A673 (cell line): ENCODE measurements around the gene CYBC1. TPM values are rescaled to one million over a fixed set of nuclear protein-coding genes. Genes with fewer than 3 reads are reported as not detected.

ENCODE experiments used
- BruUV-seq: library from RNA; stranded (reverse); fragments of 400-500 nt; replicated peaks from 2 replicates; lab custom pipeline; 2021; lab: Mats Ljungman, UMichigan
- CTCF ChIA-PET: fragments of 300-600 bp; sonication (Branson Sonifier 250); formaldehyde crosslinking; loops from one replicate; lab custom pipeline; 2022; ENCODE audit warnings: antibody characterized with exemption; lab: Charles Lee
- POLR2A ChIA-PET: fragments of 300-600 bp; sonication (Branson Sonifier 250); formaldehyde crosslinking; loops from one replicate; lab custom pipeline; 2022; ENCODE audit warnings: antibody characterized with exemption; ENCODE audit not compliant: low non-redundant PET; lab: Charles Lee
- DNase-seq: peaks from one replicate; pipeline ENCODE4 v3.0.0-alpha.2; 2015; ENCODE audit warnings: low spot score
- H3K27ac ChIP-seq: fragments of 200-600 bp; sonication (generic); 2 replicates; pipeline ENCODE4 v1.5.1; 2016; ENCODE audit warnings: mixed run types, low read depth, mild to moderate bottlenecking, mixed read lengths, antibody characterized with exemption, low read length; ENCODE audit not compliant: poor library complexity, severe bottlenecking
- H3K27me3 ChIP-seq: fragments of 200-600 bp; sonication (generic); replicated peaks from 2 replicates; pipeline ENCODE4 v1.6.1; 2017; ENCODE audit warnings: mixed run types, low read depth, mild to moderate bottlenecking, mixed read lengths, antibody characterized with exemption, low read length; ENCODE audit not compliant: insufficient read depth, poor library complexity
- H3K36me3 ChIP-seq: fragments of 200-600 bp; sonication (generic); 2 replicates; pipeline ENCODE4 v1.6.1; 2016; ENCODE audit warnings: mixed run types, mild to moderate bottlenecking, mixed read lengths, antibody characterized with exemption, low read length; ENCODE audit not compliant: insufficient read depth, poor library complexity, severe bottlenecking
- H3K4me1 ChIP-seq: fragments of 200-600 bp; sonication (generic); 2 replicates; pipeline ENCODE4 v1.6.1; 2017; ENCODE audit warnings: mixed run types, mild to moderate bottlenecking, mixed read lengths, antibody characterized with exemption, low read length; ENCODE audit not compliant: insufficient read depth, poor library complexity, severe bottlenecking
- H3K4me3 ChIP-seq: fragments of 200-600 bp; sonication (generic); 2 replicates; pipeline ENCODE4 v1.5.1; 2016; ENCODE audit warnings: low read depth, mixed run types, mild to moderate bottlenecking, mixed read lengths, low read length; ENCODE audit not compliant: poor library complexity, severe bottlenecking
- H3K9me3 ChIP-seq: fragments of 200-600 bp; sonication (generic); 2 replicates; pipeline ENCODE4 v1.6.1; 2016; ENCODE audit warnings: mixed run types, low read depth, mild to moderate bottlenecking, mixed read lengths, antibody characterized with exemption, low read length; ENCODE audit not compliant: poor library complexity, severe bottlenecking
- EZH2 ChIP-seq: fragments of 200-600 bp; sonication (generic); IDR thresholded peaks from 2 replicates; pipeline ENCODE4 v1.6.1; 2017; ENCODE audit warnings: borderline replicate concordance, low read depth, mild to moderate bottlenecking, mixed read lengths, antibody characterized with exemption, low read length; ENCODE audit not compliant: poor library complexity, severe bottlenecking
- intact Hi-C: fragments of 100-400 bp; cut with micrococcal nuclease; formaldehyde crosslinking; loops from one replicate; pipeline ENCODE4 v1.10.0; 2022; ENCODE audit not compliant: unreplicated experiment
- total RNA-seq: library from RNA; stranded (reverse); gene quantifications from 2 replicates; pipeline ENCODE4 v1.2.3, GENCODE V29; 2021
- TF ChIP-seq, protein P1 (sequence below): fragments of 300-800, 200-600 bp; sonication (generic); conservative IDR thresholded peaks from 2 replicates; pipeline ENCODE4 v1.5.1; 2017; ENCODE audit warnings: low read depth, mild to moderate bottlenecking, antibody characterized with exemption, low read length, moderate library complexity, mixed read lengths

CYBC1 gene
- total RNA-seq, 1 experiment from 2014 or later = 72.8 TPM

DNA sequence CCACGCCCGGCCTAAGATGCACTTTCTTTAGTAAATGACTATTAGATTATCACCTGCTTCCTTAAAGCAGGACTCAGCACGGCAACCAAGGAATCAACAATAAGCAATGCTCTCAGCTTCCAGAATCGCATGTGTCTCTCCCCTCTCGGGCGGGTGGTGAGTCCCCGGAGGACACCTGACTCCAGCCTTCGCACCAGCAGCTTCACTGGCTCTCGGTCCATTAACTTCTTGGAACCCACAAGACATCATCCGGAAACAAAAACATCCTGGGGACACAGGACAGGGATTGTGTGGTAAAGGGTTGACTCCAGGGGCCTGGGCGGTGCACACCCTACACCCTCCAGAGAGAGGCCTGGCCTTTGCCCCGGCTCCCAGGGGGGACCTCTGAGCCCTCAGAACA lies 56.3 kb downstream of the CYBC1 start:
- Histone ChIP-seq H3K4me3 (no peak overlapping the region), H3K4me1 (peaks cover 16% of the 10 kb centered on the region), H3K27me3 (no peaks in the 10 kb centered on the region), H3K27ac (no peak overlapping the region), H3K36me3 (no peaks in the 10 kb centered on the region), H3K9me3 (no peaks in the 10 kb centered on the region)
- intact Hi-C loops = no loop called here
- no peak for DNase-seq
- TF ChIP-seq, protein P1, sequence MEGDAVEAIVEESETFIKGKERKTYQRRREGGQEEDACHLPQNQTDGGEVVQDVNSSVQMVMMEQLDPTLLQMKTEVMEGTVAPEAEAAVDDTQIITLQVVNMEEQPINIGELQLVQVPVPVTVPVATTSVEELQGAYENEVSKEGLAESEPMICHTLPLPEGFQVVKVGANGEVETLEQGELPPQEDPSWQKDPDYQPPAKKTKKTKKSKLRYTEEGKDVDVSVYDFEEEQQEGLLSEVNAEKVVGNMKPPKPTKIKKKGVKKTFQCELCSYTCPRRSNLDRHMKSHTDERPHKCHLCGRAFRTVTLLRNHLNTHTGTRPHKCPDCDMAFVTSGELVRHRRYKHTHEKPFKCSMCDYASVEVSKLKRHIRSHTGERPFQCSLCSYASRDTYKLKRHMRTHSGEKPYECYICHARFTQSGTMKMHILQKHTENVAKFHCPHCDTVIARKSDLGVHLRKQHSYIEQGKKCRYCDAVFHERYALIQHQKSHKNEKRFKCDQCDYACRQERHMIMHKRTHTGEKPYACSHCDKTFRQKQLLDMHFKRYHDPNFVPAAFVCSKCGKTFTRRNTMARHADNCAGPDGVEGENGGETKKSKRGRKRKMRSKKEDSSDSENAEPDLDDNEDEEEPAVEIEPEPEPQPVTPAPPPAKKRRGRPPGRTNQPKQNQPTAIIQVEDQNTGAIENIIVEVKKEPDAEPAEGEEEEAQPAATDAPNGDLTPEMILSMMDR = no peak
- TF ChIP-seq EZH2 = no peak
- CTCF ChIA-PET = no interaction called here
- POLR2A ChIA-PET = interaction anchor here (0.6 kb wide), 1 partner anchor 23 kb away, joined by 19 read pairs; no protein-coding TSS in a partner anchor
- no TSS peak for BruUV-seq

GRCh38 chr17:82392941-82393340 lies 57.6 kb downstream of the CYBC1 start:
- no peak overlapping the region for H3K27ac ChIP-seq
- H3K9me3 ChIP-seq = no peaks in the 10 kb centered on the region
- no TSS peak for BruUV-seq
- ChIA-PET CTCF (no interaction called here), POLR2A (interaction anchor here (0.5 kb wide), 1 partner anchor 169 kb away, joined by 3 read pairs; no protein-coding TSS in a partner anchor)
- no peaks in the 10 kb centered on the region for H3K27me3 ChIP-seq
- DNase-seq = no peak
- H3K4me1 ChIP-seq = peaks cover 10% of the 10 kb centered on the region
- H3K4me3 ChIP-seq = no peak overlapping the region
- no peak for TF ChIP-seq EZH2
- TF ChIP-seq, protein P1 = no peak
- H3K36me3 ChIP-seq = no peaks in the 10 kb centered on the region
- intact Hi-C loops = no loop called here

Other genes with a start within 250 kb of the CYBC1 start
- 43.6 and 58.8 TPM in 2 replicates for gene CCDC57, start 237.9 kb downstream of the CYBC1 start, total RNA-seq
- 0.97 and 2.8 TPM in 2 replicates for gene SLC16A3, start 221.7 kb downstream of the CYBC1 start, total RNA-seq
- 139 and 150 TPM in 2 replicates for gene CSNK1D, start 177.1 kb downstream of the CYBC1 start, total RNA-seq
- gene CD7, start 133.1 kb downstream of the CYBC1 start, total RNA-seq = not detected in 2 replicates
- 1.4 and 2.8 TPM in 2 replicates for gene SECTM1, start 117.0 kb downstream of the CYBC1 start, total RNA-seq
- 0.39 and 1.2 TPM in 2 replicates for gene TEX19, start 91.5 kb downstream of the CYBC1 start, total RNA-seq
- 0.52 and 0.58 TPM in 2 replicates for gene UTS2R, start 79.0 kb downstream of the CYBC1 start, total RNA-seq
- gene HEXD, start 32.4 kb downstream of the CYBC1 start, total RNA-seq = 20.1 and 24.0 TPM in 2 replicates
- gene OGFOD3, start 32.2 kb downstream of the CYBC1 start, total RNA-seq = 25.0 and 30.9 TPM in 2 replicates
- 74.1 and 75.7 TPM in 2 replicates for gene NARF, start 8.0 kb upstream of the CYBC1 start, total RNA-seq
- 107 and 116 TPM in 2 replicates for gene FOXK2, start 69.0 kb upstream of the CYBC1 start, total RNA-seq
- 69.9 and 73.0 TPM in 2 replicates for gene WDR45B, start 197.7 kb upstream of the CYBC1 start, total RNA-seq
- 3.2 and 4.8 TPM in 2 replicates for gene RAB40B, start 247.9 kb upstream of the CYBC1 start, total RNA-seq